Liver (tissue), 9 donors: ENCODE results near the gene FILIP1L. TPM values are rescaled to one million over a fixed set of nuclear protein-coding genes. Genes with fewer than 3 reads are reported as not detected.
A peak's percentile ranks its signal among the peaks of the same experiment; 100 is the strongest.

ENCODE experiments used
- DNase-seq: peaks from one replicate; pipeline ENCODE4 v3.0.0-alpha.2; 2017; ENCODE audit warnings: low spot score
- H3K27ac ChIP-seq, 2 donors: one replicate each; pipeline ENCODE4 v1.7.0; 2013; ENCODE audit warnings: inconsistent platforms in 2 of 2, low read length in 2 of 2, control low read depth in 1 of 2, low read depth in 1 of 2, mild to moderate bottlenecking in 1 of 2
- H3K27me3 ChIP-seq, 4 donors: one replicate each; pipeline versions ENCODE4 v1.6.1 to v1.7.0; 2013; ENCODE audit warnings: low read length in 3 of 4, inconsistent platforms in 1 of 4, mild to moderate bottlenecking in 1 of 4, moderate library complexity in 1 of 4; ENCODE audit not compliant: control insufficient read depth in 4 of 4, insufficient read depth in 4 of 4
- H3K36me3 ChIP-seq, 4 donors: one replicate each; pipeline versions ENCODE4 v1.6.1 to v1.7.0; 2013; ENCODE audit warnings: low read length in 3 of 4, mild to moderate bottlenecking in 3 of 4, low read depth in 1 of 4, moderate library complexity in 1 of 4; ENCODE audit not compliant: control insufficient read depth in 4 of 4, insufficient read depth in 3 of 4
- H3K4me1 ChIP-seq, 4 donors: one replicate each; pipeline versions ENCODE4 v1.6.1 to v1.7.0; 2013; ENCODE audit warnings: low read length in 3 of 4, mild to moderate bottlenecking in 3 of 4, moderate library complexity in 1 of 4; ENCODE audit not compliant: control insufficient read depth in 4 of 4, insufficient read depth in 4 of 4
- H3K4me3 ChIP-seq, 3 donors: one replicate each; pipeline versions ENCODE4 v1.6.1 to v1.7.0; 2013; ENCODE audit warnings: low read length in 3 of 3, control low read depth in 1 of 3, low read depth in 1 of 3, mild to moderate bottlenecking in 1 of 3
- H3K9ac ChIP-seq, 2 donors: one replicate each; pipeline ENCODE4 v1.7.0; 2013; ENCODE audit warnings: low read length in 2 of 2, mild to moderate bottlenecking in 2 of 2, moderate library complexity in 2 of 2, control low read depth in 1 of 2, low read depth in 1 of 2
- H3K9me3 ChIP-seq, 4 donors: one replicate each; pipeline versions ENCODE4 v1.6.1 to v1.7.0; 2013; ENCODE audit warnings: low read length in 3 of 4; ENCODE audit not compliant: control insufficient read depth in 4 of 4
- ATF3 ChIP-seq: IDR thresholded peaks from 2 replicates; pipeline ENCODE4 v1.6.1; 2016; ENCODE audit warnings: antibody characterized with exemption
- CTCF ChIP-seq: fragments of 150-350 bp; IDR thresholded peaks from 2 replicates; pipeline ENCODE4 v1.5.1; 2017; ENCODE audit warnings: improper control_type of control experiment, low read depth, low read length; ENCODE audit not compliant: missing input control
- EGR1 ChIP-seq, 2 donors: IDR thresholded peaks; 2 replicates each; pipeline ENCODE4 v1.6.1; 2016 to 2018; ENCODE audit warnings: antibody characterized with exemption in 2 of 2, low read depth in 2 of 2
- FOXA1 ChIP-seq: IDR thresholded peaks from 2 replicates; pipeline ENCODE4 v1.6.1; 2016; ENCODE audit warnings: antibody characterized with exemption
- FOXA2 ChIP-seq: IDR thresholded peaks from 2 replicates; pipeline ENCODE4 v1.6.1; 2016; ENCODE audit warnings: antibody characterized with exemption
- GABPA ChIP-seq, 2 donors: IDR thresholded peaks in 1 of 2; conservative IDR thresholded peaks in 1 of 2; 2 replicates each; pipeline ENCODE4 v1.6.1; 2016; ENCODE audit warnings: antibody characterized with exemption in 2 of 2, mild to moderate bottlenecking in 1 of 2, moderate library complexity in 1 of 2
- HNF4G ChIP-seq: IDR thresholded peaks from 2 replicates; pipeline ENCODE4 v1.6.1; 2016; ENCODE audit warnings: antibody characterized with exemption
- NR2F2 ChIP-seq: IDR thresholded peaks from 2 replicates; pipeline ENCODE4 v1.6.1; 2016; ENCODE audit warnings: antibody characterized with exemption
- RAD21 ChIP-seq, 2 donors: IDR thresholded peaks; 2 replicates each; pipeline ENCODE4 v1.6.1; 2016; ENCODE audit warnings: antibody characterized with exemption in 2 of 2, mild to moderate bottlenecking in 2 of 2
- RXRA ChIP-seq, 2 donors: IDR thresholded peaks; 2 replicates each; pipeline ENCODE4 v1.6.1; 2017 to 2018; ENCODE audit warnings: antibody characterized with exemption in 2 of 2, mild to moderate bottlenecking in 1 of 2
- SP1 ChIP-seq: IDR thresholded peaks from 2 replicates; pipeline ENCODE4 v1.6.1; 2018; ENCODE audit warnings: antibody characterized with exemption, mild to moderate bottlenecking
- TAF1 ChIP-seq: conservative IDR thresholded peaks from 2 replicates; pipeline ENCODE4 v1.6.1; 2016; ENCODE audit warnings: antibody characterized with exemption, mild to moderate bottlenecking
- YY1 ChIP-seq: IDR thresholded peaks from 2 replicates; pipeline ENCODE4 v1.6.1; 2016; ENCODE audit warnings: antibody characterized with exemption, mild to moderate bottlenecking
- WGBS: extraction: QIAGEN DNeasy Blood & Tissue Kit; methylation state at CpG from one replicate; pipeline ENCODE4 v1.1.7; 2013; 5-methylcytosine and 5-hydroxymethylcytosine counted together
- polyA plus RNA-seq, 2 donors: library from polyadenylated mRNA; stranded (reverse) in 1 of 2; unstranded in 1 of 2; fragments of 200-250 nt in 1 of 2; fragments of >200 nt in 1 of 2; fragmentation: Nextera tagmentation in 1 of 2; extraction: Ambion mirVana in 1 of 2; gene quantifications; one replicate each; pipeline versions ENCODE4 v1.2.1 to v1.2.3, GENCODE V29; 2013 to 2015
- total RNA-seq, 2 donors: library from RNA; depleted of rRNA; stranded (reverse); fragments of >200 nt; gene quantifications; one replicate each; pipeline ENCODE4 v1.2.3, GENCODE V29; 2014
- TF ChIP-seq, protein P1 (sequence below): IDR thresholded peaks from 2 replicates; pipeline ENCODE4 v1.6.1; 2016; ENCODE audit warnings: antibody characterized with exemption, mild to moderate bottlenecking
- TF ChIP-seq, protein P2 (sequence below): IDR thresholded peaks from 2 replicates; pipeline ENCODE4 v1.6.1; 2016; ENCODE audit warnings: antibody characterized with exemption
- TF ChIP-seq, protein P3 (sequence below): IDR thresholded peaks from 2 replicates; pipeline ENCODE4 v1.6.1; 2016; ENCODE audit warnings: antibody characterized with exemption
- donor health status: healthy.
- donor health status: healthy.
- donor health status: healthy.
- donor health status: healthy.
- donor health status: healthy.

The FILIP1L gene
- total and polyA plus RNA-seq, 4 donors = 1.4 to 6.5 (median 1.9) TPM

- no peak overlapping the region for H3K9ac ChIP-seq
- H3K4me1 ChIP-seq = peaks cover 0 to 10% (median 2%) of the 10 kb centered on the region in 4 donors
Observed at GRCh38 chr3:99859825-99860224, 254.5 kb downstream of the FILIP1L start.

More at GRCh38 chr3:99859825-99860224, 254.5 kb downstream of the FILIP1L start:
- TF ChIP-seq, protein P1, sequence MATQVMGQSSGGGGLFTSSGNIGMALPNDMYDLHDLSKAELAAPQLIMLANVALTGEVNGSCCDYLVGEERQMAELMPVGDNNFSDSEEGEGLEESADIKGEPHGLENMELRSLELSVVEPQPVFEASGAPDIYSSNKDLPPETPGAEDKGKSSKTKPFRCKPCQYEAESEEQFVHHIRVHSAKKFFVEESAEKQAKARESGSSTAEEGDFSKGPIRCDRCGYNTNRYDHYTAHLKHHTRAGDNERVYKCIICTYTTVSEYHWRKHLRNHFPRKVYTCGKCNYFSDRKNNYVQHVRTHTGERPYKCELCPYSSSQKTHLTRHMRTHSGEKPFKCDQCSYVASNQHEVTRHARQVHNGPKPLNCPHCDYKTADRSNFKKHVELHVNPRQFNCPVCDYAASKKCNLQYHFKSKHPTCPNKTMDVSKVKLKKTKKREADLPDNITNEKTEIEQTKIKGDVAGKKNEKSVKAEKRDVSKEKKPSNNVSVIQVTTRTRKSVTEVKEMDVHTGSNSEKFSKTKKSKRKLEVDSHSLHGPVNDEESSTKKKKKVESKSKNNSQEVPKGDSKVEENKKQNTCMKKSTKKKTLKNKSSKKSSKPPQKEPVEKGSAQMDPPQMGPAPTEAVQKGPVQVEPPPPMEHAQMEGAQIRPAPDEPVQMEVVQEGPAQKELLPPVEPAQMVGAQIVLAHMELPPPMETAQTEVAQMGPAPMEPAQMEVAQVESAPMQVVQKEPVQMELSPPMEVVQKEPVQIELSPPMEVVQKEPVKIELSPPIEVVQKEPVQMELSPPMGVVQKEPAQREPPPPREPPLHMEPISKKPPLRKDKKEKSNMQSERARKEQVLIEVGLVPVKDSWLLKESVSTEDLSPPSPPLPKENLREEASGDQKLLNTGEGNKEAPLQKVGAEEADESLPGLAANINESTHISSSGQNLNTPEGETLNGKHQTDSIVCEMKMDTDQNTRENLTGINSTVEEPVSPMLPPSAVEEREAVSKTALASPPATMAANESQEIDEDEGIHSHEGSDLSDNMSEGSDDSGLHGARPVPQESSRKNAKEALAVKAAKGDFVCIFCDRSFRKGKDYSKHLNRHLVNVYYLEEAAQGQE = no peak
- TF ChIP-seq RXRA (IDR thresholded peaks at IDR 0.05) = no peak
- TF ChIP-seq FOXA2 = no peak
- no peak for TF ChIP-seq GABPA (IDR thresholded peaks at IDR 0.05 in 1 of 2, conservative IDR thresholded peaks at IDR 0.05 in 1 of 2)
- no peak for TF ChIP-seq ATF3
- no peak for TF ChIP-seq YY1
- TF ChIP-seq EGR1 (IDR thresholded peaks at IDR 0.05; ENCODE audit: low read depth in 2 of 2) = no peak
- TF ChIP-seq SP1 = no peak
- no peak for TF ChIP-seq NR2F2
- no peak for TF ChIP-seq HNF4G
- TF ChIP-seq, protein P2, sequence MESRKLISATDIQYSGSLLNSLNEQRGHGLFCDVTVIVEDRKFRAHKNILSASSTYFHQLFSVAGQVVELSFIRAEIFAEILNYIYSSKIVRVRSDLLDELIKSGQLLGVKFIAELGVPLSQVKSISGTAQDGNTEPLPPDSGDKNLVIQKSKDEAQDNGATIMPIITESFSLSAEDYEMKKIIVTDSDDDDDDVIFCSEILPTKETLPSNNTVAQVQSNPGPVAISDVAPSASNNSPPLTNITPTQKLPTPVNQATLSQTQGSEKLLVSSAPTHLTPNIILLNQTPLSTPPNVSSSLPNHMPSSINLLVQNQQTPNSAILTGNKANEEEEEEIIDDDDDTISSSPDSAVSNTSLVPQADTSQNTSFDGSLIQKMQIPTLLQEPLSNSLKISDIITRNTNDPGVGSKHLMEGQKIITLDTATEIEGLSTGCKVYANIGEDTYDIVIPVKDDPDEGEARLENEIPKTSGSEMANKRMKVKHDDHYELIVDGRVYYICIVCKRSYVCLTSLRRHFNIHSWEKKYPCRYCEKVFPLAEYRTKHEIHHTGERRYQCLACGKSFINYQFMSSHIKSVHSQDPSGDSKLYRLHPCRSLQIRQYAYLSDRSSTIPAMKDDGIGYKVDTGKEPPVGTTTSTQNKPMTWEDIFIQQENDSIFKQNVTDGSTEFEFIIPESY = no peak
- TF ChIP-seq CTCF = no peak
- no peak for TF ChIP-seq RAD21 (IDR thresholded peaks at IDR 0.05)
- TF ChIP-seq FOXA1 = no peak
- TF ChIP-seq, protein P3, sequence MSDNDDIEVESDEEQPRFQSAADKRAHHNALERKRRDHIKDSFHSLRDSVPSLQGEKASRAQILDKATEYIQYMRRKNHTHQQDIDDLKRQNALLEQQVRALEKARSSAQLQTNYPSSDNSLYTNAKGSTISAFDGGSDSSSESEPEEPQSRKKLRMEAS = no peak
- TF ChIP-seq TAF1 = no peak
- 79% methylated on average over 1 of the region's 1 CpG for WGBS
- Histone ChIP-seq H3K27ac (peak overlapping the region in 1 of 2 donors; percentile 1), H3K4me3 (no peak overlapping the region), H3K27me3 (no peaks in the 10 kb centered on the region), H3K9me3 (no peaks in the 10 kb centered on the region), H3K36me3 (peaks cover 0 to 2% (median 0%) of the 10 kb centered on the region in 4 donors)
- DNase-seq = no peak
